Non-pigmented ciliary epithelial cell (primary cell): ENCODE measurements around the gene COMP.
"Not testable (repeated sequence)": the region's sequence is repeated elsewhere in the genome, so short reads cannot be mapped to it uniquely, and the experiment has no call there.

Source experiments
- DNase-seq: peaks from one replicate; pipeline ENCODE4 v3.0.0-alpha.2; 2010; ENCODE audit warnings: low read depth

COMP gene

GRCh38 chr19:18790566-18791314, at the start of gene COMP:
COMP (minus strand) TSS chr19:18791305; CDS start chr19:18791269, 36 bp downstream.
- DNase-seq = no peak

DNA sequence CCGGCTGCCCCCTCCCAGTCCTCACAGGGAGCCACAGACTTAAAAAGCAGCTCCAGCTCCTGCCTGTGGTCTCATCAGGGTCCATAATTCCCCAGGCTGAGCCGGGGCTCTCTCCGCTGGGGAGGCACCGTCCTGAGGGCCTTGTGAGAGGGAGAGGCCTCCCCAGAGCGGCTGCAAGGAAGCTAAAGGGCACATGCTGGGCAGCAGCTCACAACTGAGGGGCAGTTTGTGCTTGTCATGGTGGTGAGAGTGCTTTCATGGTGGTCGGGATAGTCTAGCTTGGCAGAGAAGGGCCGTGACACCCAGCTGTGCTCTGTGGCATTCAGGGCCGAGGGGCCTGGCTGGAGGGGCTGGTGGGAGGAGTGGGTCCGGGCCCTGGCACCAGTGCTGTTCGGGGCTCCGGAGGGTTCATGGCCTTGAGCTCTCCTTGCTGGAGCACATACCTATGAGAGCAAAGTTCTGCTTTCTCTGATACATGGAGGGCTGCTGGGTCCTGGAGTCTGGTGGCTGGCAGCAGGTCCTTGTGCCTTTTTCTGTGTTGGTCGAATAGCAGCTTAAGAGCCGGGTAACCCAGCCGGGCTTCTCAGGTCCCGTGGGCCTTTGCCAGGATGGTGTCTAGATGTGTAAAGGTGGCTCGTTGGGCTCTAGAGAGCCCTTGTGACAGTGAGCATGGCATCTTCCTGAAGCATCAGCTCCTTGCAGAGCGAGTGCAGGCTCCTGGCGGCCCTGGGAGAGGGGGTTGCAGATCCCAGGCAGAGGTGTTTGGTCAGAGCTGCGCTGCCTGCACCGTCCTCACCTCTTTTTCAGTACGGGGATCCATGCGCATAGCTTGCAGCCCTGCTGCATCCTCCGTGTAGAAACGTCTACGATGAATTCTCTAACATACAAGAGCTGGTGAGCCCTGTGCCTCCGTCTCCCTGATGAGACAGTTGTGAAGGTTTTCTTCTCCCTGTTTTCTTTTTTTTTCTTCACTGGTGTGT, 49.5 kb upstream of the COMP start:
- DNase-seq = no peak

DNA sequence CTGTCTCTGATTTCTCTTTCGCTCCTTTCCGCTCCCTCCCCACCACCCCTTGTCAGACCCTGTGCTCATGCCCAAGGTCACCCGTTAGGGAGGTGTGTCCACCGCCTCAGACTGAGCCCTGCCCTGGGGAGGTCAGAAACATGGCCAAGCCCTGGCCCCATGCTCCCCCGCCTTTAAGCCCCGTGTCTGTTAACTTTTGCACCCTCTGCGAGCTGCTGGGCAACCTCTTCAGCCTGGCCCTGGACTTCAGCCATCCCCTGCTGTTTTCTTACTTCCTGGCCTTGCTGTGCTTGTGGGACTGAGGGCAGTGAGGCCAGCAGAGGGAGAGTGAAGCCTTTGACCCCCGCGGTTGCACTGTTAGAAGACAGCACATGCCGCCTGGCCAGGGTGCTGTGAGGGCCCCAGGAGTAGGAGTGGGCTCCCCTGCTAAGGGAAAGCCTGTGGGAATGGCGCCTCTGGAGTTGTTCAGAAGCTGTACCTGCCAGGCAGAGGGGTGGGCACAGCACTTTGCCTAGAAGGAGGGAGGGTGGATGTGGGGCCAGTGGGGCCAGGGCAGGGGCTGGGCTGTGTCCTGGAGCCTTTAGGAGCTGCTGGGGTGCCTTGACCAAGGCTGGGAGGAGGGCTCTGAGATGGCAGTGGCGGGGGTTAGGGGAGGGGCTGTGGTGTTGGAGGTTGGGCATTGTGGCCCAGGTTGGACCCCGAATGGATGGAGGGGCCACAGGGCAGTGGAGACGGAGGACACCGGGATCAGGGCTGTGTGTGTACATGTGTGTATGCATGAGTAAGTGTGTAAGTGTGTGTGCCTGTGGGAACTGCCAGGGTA, 48.6 kb upstream of the COMP start:
- no peak for DNase-seq

DNA sequence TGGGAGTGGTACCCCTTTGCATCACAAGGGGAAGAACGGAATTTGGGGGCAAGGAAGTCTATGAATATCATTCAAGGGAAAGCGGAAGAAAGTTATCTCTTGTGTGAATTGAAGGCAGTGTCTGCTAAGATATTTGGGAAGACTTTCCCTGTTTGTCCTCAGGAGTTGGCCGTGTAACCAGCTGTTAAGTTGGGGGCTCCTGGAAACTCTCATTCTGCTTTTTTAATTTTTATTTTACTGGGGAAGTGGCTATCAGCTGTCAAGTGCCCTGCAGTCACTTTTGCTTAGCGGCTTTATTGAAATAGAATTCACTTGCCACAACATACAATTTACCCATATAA, 43.5 kb upstream of the COMP start:
- no peak for DNase-seq

DNA sequence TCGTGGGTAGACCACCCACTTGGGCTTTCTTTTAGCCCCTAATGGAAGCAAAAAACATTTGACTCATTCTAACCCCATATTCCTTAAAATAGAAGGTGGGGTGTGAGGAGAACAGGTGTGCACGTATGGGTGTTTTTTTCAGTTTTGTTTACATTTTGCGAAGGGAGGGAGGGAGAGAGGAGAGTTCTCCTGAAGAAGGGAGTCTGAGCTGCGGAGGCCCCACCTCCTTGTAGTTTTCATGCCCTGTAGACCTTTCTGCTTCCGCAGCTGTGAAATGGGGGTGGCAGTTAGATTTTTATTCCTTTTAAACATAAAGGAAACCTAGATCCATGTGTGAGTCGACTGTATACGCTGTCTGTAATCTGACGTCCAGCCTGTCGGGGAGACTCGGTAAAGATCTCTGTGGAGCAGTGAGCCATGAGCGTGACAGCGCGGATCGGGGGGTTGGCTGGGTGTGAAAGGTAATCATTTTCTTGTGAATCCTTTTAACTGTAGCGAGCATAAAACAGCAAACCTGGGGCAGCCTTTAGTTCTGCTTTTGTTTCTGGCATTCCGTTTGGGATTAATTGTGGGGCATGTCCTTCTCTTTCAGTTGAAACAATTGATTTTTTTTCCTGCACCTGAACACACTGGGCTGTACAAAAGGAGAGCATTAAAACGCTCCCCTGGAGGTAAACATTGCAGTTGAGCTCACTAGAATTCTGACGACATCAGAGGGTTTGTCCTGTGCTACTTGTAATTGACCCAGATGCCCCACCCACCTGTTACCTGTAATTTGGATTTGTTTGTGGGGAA, 42.9 kb upstream of the COMP start:
- DNase-seq = no peak

- DNase-seq = no peak
Observed at GRCh38 chr19:18833141-18833476, 42.0 kb upstream of the COMP start.

DNA sequence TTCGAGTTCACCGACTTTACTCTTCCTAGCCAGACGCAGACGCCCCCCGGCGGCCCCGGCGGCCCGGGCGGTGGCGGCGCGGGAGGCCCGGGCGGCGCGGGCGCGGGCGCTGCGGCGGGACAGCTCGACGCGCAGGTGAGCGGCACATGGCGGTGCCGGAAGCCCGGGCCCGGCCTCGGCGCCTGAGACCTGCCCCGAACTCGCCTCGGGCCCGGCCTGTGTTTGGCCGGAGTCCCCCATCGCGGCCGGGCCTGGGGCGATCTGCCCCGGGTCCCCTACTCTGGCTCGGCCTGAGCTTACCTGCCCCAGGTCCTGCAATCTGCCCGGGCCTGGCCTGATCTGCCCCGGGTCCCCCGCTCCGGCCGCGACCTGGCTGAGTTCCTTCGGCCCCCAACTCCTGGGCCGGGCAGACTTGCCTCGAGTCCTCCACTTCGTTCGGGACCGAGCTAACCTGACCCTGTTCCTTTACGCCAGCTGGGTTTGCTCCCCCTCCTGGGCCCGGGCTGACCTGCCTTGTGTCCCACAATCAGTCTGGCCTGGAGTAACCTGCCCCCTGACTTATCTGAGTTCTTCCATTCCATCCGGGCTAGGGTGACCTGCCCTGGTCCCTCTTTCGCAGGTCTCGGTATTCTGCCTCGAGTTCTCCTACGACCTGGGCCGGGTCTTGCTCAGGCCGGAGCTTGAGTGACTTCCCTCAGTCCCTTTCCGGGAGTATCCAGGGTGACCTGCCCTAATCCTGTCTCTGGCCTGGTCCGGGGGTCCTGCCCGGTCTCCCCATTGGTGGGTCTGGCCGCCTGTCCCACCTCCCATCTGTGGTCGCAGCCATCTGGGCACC, 41.4 kb upstream of the COMP start:
- DNase-seq = no peak

DNA sequence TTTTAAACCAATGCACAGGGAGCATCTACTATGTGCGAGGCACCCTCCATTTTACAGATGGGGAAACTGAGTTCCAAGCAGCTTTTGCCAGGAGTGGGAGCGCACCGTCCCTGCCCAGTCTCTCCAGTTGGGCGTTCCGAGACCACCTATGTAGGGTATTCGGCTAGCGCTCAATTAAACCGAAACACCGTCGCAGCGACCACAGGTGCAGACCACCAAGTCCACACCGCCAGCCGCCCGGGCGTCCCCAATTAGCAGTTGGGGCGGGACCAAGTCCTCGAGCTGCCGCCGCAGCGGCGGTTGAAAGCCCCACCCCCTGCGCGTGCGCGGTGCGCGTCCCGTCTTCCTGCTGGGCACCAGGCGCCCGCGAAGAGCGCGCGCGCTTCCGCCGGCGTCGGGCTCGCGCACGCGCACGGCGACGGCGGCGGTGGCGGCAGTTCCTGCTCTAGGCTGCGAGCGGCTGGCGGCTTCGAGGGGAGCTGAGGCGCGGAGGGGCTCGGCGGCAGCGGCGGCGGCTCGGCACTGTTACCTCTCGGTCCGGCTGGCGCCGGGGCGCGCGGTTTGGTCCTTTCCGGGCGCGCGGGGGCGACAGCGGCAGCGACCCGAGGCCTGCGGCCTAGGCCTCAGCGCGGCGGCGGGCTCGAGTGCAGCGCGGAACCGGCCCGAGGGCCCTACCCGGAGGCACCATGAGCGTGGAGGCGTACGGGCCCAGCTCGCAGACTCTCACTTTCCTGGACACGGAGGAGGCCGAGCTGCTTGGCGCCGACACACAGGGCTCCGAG, 40.6 kb upstream of the COMP start, which contains the start of gene UPF1:
Gene UPF1 (plus strand): TSS at position 436 of the 782 bp plus-strand sequence. CDS start 251 bp downstream, at position 687.
- DNase-seq = no peak

DNA sequence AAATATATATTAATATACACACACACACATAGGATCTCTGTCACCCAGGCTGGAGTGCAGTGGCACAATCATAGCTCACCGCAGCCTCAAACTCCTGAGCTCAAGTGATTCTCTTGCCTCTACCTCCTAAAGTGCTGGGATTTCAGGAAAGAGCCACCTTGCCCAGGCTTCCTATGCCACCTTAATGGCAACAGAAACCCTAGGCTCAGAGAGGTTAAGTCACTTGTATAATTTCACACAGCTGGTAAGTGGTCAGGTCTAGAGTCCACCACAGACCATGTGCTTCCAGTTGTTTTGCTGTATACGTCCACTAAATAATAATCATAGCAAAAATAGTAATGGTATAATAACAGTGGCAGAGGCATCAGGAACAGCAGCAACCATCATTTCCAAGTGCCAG, 39.4 kb upstream of the COMP start:
- no peak for DNase-seq

- no peak for DNase-seq
Observed at GRCh38 chr19:18828786-18829185, 37.7 kb upstream of the COMP start.

- no peak for DNase-seq
Observed at GRCh38 chr19:18817574-18817973, 26.5 kb upstream of the COMP start.

GRCh38 chr19:18816645-18817044, 25.5 kb upstream of the COMP start:
- not testable (repeated sequence) for DNase-seq

DNA sequence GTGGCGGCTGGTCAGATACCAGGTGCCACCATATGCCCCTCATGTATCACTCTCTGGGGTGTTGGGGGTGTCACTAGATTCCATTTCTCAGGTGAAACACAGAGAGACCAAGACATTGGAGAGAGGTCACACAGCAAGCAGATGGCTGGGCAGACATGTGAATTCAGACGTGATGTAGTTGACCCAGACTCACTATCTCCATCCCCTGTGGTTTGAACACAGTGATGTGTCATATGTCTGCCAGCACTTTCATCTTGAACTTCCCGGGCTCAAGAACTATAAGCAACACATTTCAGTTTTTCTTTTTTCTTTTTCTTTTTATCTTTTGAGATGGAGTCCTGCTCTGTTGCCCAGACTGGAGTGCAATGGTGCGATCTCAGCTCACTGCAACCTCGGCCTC, 24.6 kb upstream of the COMP start:
- no peak for DNase-seq

DNA sequence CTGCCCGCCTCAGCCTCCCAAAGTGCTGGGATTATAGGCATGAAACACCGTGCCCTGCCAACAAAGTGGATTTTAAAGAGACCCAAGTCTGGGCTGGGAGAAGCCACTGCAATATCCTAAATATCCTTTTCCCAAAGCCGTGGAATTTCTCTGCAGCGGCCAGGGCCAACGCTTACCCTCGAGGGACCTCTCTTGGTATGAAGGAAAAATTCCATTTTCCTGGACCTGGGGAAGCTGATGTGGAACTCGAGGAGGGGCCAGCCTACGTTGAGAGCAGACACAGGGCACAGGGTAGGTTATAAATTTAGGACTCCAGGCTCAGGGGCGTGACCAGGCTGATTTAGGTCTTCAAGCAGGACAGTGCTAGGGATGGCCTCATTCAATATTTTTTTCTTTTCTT, 23.0 kb upstream of the COMP start:
- DNase-seq = no peak

- not testable (repeated sequence) for DNase-seq
Observed at GRCh38 chr19:18811638-18812037, 20.5 kb upstream of the COMP start.

DNA sequence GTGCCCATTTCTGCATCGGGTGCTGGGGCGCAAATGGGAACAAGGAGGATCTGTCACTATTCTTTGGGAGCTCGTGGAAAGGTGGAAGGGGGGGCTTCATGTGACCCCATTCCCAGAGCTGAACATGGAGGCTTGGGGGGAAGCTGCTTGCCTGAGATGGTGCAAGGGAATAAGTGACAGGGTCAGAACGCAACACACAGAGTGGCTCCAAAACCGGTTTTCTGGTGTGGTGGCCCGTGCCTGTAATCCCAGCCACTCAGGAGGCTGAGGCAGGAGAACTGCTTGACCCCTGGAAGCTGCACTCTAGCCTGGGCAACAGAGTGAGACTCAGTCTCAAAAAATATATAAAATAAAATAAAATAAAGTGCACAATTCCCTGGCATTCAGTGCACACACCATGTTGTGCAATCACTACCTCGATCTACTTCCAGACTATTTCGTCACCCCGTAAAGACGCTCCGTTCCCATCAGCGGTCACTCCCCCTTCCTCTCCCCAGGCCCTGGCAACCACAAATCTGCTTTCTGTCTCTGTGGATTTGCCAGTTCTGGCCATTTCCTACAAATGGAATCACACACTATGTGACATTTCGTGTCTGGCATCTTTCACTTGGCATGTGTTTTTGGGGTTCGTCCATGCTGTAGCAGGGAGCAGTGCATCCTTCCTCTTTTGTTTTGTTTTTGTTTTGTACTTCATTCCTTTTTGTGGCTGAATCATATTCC, 18.2 kb upstream of the COMP start:
- DNase-seq = peak; percentile 30

- no peak for DNase-seq
Observed at GRCh38 chr19:18807861-18808331, 16.8 kb upstream of the COMP start.

- DNase-seq = no peak
Observed at GRCh38 chr19:18804643-18805042, 13.5 kb upstream of the COMP start.

GRCh38 chr19:18804139-18804601, 13.1 kb upstream of the COMP start:
- DNase-seq = no peak
